AG08395 (cell line): ENCODE measurements around the gene S100A3.
A peak's percentile ranks its signal among the peaks of the same experiment; 100 is the strongest.
"Not testable (repeated sequence)": the region's sequence is repeated elsewhere in the genome, so short reads cannot be mapped to it uniquely, and the experiment has no call there.

ENCODE experiments used
- DNase-seq: peaks from one replicate; pipeline ENCODE4 v3.0.0; 2012; ENCODE audit warnings: mixed read lengths, low spot score

S100A3 gene

DNA sequence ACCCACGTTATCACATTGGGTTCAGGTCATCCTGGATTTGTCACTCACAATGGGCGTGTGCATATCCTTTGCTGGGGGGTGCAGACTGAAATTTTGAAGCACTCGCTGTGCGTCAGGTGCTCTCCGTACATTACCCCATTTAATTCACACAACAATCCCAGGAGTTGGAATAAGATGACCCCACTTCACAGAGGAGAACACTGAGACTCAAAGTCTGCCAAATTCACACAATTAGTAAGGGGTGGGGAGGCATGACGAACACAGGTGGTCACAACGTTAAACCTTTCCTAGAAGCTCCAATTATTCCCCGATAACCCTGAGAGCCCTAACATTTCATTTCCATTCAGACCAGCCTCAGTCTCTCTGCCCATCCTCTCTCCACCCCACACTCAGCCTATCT is 20.4 kb upstream of the S100A3 start:
- no peak for DNase-seq

DNA sequence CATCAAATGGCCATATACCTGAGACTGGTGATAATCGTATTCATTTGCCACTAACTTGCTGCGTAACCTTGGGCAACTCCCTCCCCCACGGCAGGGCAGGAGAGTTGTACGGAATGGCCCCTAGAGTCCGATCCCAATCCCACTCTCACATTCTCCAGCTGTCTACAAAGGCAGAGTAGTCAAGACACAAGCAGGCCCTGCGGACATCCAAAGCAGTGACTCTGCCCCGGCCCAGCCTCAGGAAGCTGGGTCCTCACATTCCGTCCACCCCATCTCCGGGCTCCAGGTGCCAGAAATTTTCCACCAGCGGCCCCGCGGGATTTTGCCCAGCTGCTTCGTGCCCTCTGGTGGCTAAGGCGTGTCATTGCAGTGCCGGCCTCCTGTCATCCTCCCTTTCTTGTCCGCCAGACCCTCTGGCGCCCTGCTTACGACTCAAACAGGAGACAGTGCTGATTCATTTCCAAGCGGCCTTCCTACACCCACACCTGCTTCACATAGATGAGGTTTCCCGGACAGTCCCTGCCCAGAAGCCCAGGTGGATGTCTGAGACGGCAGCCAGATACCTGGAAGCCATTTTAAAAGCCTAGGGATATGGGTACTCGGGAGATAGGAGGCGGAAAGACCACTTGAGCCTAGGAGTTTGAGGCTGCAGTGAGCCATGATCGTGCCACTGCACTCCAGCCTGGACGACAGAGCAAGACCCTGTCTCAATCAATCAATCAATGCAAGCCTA is 19.5 kb upstream of the S100A3 start:
- DNase-seq: peak; percentile 90

DNA sequence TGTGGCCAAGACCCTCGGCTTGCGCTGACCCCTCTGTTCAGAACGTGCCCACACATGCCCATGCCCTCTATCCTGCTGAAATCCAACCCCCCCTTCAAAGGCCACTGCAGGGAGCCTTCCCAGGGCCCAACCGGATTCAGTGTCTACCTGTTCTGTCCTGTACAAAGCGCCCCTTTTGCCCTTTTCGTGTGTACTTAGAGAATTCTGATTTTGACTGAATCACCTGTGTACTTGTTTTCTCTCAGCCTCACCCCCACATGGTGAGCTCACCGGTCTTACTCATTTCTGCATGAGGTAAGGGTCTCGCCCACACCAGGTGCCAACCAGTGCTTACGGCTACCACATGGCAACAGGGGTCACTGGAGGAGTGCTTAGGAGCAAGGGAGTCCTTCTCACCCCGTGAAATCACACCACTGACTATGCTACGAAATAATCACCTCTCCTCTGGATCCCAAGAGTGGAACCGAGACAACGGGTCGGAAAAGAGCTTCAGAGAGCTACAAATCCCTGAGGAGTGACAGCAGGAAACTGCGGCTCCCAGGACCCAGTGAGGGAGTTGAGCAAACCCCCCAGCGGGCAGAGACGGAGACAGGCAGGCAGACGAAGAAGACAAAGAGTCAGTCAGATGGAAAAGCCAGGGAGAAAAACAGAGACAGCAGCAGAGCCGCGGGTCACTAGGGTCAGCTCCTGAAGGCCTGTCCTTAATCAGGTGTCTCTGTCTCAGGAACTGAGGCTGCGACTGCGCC is 18.7 kb upstream of the S100A3 start:
- DNase-seq: no peak

DNA sequence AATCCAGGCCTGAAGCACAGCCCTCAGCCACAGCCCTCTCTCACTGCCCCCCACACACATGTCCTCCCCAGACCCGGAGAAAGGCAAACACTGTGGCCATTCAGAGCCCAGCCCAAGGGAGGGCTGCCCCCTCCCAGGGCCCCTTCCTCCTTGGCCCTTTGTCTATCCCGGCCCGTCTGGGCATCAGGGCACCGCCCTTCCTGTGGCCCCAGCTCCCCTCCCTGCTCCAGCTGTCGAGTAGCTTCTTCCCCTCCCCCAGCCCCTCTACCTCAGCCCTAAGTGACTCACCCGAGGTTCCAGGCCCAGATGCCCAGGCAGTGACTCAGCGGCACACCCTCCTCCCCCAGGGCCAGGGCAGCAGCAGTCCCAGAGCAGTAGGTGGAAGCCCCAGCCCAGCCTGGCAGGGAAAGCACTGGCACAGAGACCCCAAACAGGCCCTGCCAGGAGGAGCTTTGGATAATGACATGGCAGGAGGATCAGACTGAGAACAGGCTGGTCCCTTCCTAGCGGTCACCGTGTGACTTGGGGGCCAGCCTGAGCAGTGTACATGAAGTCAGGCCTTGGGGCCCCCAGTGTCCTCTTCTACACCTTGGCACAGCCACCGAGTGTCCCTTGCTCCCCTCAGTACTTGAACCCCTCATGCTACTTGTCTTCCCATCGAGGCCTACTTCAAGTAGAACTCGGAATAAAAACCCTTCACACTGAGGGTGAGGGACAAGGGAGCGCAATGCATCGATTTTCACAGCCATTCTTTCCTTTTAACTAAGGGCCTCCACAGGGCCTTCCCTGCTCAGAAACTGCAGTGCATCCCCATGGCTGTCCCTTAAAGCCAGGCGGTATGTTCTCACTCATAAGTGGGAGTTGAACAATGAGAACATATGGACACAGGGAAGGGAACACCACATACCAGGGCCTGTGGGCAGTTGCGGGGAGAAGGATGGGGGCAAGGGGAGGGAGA is 17.6 kb upstream of the S100A3 start:
- DNase-seq: peak; percentile 99

DNA sequence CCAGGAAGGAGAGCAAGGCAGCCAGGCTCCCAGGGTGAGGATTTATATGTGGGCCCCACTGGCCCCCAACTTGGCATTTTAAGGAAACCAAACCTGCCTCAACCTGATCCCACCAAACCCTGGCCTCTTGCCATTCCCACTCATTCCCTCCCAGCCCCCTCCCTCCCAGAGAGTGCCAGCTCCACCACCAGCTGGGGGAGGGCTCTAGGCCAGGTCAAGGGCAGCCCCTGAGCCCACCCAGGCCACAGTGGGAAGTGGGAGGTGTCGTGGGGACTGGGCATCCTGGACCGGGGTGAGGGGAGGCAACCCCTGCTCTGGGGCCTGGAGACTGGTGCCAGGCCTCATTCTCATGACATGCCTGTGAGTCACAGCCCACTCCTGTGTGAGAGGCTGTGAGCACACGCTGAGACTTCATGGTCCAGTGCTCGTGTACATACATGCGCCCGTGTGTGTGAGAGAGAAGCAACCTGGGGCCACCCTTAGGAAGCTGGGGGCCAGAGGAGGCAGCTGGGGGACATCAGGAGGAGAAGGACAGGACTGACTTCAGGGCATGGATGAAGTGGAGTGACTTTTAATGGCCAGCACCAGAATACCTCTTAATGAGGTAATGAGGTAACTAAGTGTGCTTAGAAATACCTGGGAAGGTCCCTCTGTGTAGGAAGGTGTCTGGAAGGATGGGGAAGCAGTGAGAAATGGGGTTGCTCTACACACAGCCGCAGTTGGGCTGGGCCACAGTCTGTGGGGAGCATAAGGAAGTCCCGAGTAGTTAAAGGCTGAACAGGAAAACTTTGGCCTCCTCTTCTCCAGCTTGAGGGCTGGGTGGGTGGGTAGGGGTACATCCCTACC is 16.7 kb upstream of the S100A3 start, which contains the start of gene S100A2:
TSS of gene S100A2 (minus strand) at position 316 of the 846 bp plus-strand sequence. CDS start 1,967 bp downstream, outside the sequence.
- DNase-seq: peak; percentile 91

DNA sequence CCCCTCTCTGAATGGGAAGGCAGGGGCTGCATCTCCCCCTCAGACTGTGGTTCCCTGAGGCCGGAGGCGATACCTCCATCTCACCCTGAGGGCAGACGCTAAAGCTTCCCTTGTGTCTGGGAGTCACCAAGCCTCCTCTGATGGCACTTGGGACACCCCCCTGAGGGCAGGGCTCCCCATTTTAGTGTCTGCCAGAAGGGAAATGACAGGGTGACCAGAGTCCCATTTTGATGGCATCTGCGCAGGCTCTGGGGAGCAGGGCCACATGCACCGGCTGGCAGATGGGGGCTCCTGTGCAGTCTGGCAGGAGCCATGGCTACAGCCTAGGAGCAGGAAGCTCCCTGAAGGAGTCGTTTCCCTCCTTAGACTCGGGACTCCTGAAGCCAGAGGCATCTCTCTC is 14.9 kb upstream of the S100A3 start:
- no peak for DNase-seq

DNA sequence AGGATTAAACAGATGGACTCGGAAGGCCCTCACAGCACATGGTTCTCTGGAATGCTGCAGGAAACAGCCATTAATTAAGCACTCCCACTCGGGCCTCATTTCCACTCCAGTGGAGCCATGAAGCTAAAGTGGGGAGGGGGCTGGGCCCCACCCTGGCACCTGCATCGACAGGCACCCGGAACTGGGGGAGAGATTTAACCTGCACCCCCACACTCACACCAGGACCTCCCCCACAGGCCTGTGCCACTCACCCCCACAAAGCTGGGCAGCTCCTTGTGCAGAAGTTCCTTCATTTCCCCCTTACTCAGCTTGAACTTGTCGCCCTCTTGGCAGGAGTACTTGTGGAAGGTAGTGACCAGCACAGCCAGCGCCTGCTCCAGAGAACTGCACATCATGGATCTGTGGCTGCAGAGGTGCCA is 14.4 kb upstream of the S100A3 start:
- DNase-seq: no peak

DNA sequence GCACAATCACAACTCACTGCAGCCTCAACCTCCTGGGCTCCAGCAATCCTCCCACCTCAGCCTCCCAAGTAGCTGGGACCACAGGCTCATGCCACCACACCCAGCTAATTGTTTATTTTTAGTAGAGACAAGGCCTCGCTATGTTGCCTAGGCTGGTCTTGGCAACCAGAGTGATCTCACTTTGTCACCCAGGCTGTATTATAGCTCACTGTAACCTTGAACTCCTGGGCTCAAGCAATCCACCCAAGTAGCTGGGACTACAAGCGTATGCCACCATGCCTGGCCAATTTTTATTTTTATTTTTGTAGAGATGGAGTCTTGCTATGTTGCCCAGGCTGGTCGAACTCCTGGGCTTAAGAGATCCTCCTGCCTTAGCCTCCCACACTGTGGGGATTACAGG is 13.0 kb upstream of the S100A3 start:
- DNase-seq: not testable (repeated sequence)

DNA sequence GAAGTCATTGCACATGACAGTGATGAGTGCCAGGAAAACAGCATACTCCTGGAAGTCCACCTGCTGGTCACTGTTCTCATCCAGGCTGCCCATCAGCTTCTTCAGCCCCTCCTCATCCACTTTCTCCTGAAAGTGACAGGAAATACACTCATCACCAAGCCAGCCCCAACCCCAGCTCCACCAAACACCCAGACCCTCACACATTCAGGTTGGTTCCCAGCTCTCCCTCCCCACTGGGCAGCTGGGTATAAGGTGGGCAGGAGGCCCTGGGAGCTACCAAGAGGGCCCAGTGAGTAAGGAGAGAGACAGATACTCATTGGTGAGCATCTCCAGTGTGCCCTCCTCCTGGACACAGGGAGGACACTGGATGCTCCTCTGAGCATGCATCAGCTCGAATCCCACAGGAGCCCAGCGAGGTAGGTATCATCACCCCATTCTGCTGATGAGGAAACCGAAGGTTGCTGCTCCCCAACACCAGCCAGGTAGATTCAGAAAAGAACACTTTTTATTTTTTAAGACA is 12.5 kb upstream of the S100A3 start:
- no peak for DNase-seq

DNA sequence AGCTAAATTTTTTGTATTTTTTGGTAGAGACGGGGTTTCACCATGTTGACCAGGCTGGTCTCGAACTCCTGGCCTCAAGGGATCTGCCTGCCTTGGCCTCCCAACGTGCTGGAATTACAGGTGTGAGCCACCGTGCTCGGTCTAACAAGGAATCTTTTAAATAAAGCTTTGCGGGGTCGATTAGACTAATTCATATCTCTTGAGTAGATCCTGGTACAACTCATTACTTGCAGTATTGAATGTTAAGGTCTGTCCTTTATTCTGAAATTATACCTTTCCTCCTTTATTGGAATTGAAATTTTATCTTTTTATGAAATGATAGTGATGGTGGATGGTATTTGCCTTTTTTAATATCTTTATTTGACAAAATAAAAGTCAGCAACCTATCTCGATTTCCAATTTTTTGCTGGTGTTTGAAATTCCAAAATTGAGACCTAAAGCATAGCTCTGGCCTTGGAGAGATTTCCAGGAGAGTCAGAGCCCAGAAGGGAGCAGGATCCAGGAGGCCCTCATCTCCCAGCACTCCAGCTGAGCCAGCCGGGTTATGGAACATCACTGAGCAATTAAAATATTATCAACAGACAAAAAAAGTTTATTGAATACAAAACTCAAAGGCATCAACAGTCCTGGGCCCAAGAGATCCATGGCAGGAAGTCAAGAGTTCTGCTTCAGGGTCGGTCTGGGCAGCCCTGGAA is 11.9 kb upstream of the S100A3 start:
- no peak for DNase-seq

DNA sequence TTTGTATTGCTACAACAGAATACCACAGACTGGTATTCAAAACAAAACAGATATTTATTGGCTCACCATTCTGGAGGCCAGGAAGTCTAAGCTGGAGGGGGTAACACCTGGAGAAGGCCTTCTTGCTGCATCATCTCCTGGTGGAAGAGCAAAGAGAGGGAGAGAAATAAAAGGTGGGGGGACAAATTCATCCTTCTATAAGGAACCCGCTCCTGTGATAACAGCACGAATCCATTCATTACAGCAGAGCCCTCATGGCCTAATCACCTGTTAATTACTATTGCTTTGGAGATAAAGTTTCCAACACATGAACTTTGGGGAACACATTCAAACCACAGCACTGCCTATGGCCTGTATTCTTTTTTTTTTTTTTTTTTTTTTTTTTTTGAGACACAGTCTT is 11.2 kb upstream of the S100A3 start:
- no peak for DNase-seq

DNA sequence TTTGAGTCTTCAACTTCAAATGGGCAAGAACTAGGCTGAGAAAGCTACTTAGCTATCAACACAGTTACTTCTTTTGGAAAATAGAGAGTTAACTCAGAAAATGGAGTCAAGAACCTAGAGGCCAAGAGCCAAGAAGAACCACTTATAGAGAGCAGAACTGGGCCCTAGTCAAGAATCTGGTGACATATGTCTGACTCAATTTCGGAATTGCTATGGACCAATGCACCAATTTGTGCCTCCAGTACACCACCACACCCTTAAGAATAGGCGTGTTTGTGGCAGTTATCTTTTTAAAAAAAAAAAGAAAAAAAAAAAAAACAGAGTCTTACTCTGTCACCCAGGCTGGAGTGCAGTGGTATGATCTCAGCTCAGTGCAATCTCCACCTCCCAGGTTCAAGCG is 8.8 kb upstream of the S100A3 start:
- no peak for DNase-seq

DNA sequence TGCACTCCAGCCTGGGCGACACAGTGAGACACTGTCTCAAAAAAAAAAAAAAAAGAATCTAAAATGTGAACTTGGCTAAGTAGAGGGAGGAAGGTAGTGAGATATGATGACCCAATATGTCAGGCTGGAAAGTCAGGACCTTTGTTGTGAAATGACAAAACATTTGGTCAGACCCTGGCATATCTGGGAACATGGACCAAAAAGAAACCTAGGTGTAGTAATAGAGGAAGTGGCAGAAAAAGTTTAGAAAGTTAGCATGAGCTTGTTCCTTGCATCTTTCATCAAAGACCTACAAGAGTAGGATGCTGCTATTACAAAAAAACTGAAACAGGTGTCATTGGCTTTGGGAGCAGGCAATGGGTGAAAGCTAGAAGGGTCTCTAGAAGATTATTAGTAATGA is 7.3 kb upstream of the S100A3 start:
- no peak for DNase-seq

DNA sequence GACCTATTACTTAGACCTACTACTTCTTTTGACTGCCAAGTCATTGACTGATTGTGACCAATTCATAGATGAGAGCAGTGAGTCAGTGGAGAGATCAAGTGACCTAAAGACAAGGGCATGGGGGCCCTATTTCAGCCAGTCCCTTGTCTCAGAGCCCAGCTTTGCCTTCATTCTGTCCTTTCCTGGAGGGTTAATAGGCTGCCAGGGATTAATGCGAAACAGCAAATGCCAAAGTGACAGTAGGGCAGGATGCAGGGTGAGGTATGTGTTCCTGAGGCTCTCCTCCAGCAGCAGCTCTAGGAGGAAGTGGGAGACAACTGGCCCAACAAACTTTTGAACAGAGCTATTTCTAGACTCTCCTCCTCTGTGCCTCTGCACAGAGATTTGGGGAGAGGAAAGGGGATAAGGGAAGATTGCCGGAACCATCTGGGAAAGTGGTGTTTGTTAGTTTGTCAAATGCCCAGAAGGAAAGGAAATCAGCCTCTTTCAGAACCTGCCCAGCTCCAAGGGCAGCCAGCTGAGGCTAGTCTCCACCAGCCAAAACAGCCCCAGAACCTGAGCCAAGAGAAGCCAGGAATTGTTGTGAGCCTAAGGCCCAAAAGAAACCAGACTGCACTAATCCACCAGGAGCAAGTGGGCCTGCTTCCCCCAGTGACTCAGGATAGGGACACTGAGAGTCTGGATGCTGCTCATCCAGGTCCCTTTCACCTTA is 4.9 kb upstream of the S100A3 start:
- DNase-seq: peak; percentile 47

DNA sequence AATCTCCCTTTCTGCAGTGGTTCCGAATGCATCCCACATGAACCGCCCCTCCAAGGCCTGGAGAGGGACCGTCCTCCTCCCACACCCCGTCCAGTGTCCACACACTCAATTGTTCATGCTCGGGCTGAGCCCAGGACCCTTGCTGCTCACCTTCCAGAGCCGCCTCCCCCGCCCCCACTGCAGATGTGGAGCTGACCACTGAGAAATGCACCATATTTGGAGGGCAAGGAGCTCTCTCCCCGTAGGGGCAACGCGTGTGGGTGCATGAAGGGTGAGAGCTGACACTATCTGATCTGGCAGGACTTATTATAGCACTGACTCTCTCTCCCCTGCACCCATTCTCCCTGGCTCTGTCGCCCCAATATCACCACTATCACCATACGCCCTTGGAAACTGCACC is 4.0 kb upstream of the S100A3 start:
- DNase-seq: no peak

DNA sequence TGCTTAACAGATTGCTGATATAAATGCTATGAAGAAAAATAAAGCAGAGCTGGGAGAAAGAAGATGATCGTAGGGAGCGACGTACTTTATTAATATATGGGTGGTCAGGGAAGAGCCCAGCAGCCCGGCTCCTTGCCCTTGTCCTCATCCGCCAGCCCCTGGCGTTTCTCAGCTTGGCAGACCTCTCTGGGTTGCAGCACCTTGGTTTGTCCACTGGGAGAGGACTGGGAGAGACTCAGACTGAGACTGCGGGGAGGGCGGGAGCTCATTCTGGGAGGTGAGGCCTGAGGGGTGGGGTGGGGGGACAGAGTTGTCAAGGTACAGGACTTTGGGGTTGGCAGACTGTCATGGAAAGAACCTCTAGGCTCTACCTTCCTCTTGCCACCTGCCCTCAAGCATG is 3.3 kb upstream of the S100A3 start:
- no peak for DNase-seq

DNA sequence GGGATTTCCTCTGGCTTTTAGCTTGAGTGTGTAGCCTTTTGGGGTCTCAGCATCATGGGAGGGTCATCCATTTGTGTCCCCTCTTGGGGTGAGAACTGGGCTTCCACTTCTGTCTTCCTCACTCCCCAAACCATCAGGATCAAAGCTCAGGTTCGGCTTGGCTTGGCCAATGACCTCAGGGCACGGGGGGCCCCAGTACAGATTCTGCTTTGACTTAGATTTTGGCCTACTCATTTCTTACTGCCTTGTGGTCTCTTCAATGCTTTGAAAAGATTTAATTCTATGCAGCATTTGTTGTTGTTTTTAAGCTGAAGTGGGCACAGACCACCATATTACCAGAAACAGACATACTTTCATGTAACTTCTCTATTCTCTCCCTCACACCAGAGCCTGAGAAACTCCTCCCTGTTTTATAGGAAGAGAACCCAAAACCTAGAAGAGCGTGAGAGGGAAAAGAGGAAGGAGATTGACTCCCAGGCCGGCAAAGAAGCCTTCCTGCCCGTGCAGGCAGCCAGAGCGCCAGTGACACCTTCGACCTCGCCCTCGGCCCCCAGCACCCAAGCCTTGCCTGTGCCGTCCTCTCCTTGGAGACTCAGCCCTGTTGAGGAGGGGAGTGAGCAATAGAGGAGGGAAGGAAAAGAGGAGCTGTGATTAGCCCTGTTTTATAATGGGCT is 1.9 kb upstream of the S100A3 start:
- DNase-seq: no peak

DNA sequence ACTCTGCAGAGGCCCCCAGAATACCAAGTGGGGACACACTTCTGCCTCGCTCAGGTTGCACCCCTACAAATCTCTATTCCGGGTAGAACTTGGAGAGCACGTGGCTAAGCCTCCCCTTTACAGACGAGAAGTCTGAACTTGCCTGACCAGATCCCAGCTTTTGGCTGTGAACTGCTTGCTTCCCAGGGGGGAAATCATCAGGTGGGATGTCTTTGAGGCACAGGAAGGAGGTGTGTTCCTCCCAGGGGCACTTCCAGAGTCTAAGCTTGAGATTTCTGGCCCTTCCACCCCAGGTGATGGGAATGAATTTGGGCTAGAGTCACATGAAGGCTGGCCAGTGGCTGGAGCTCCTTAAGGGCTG is 1.3 kb upstream of the S100A3 start:
- no peak for DNase-seq

DNA sequence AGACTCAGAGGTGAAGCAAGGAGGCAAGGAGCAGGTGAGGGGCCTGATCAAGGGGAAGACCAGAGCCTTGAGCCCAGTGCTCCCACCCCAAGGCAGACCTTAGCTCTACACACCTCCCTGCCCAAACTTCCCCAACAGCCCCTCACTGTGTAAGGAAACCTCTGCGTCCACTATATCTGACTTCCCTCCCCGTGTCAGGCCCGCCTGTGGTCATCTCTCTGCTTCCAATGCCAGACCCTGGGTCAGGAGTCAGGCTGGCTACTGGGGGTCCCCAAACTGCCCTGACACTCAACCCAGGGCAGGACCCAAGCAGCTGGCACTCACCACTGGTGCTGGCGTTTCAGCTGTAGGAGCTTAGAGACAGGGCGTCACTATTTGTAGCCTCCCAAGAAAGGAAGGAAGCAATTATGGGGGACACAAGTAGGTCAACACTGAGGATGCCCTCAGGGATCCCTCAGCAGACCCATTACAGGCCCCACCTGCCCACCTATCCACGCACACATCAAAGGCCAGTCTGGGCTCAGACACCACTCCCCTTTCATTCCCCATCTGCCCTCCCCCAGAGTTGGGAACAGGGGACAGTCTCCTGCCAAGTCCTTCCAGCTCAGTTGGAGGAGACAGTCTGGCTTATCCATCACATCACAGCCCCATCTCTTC is 811 bp upstream of the S100A3 start:
- DNase-seq: no peak
